AG10803 (cell line): ENCODE data around the gene NUCKS1.

Experiments
- DNase-seq: peaks from one replicate; pipeline ENCODE4 v3.0.0; 2010; ENCODE audit warnings: low read depth
- H3K4me3 ChIP-seq: 2 replicates; pipeline ENCODE4 v1.5.1; 2011; ENCODE audit warnings: mild to moderate bottlenecking, low read length, control low read depth
- CTCF ChIP-seq: conservative IDR thresholded peaks from 2 replicates; pipeline ENCODE4 v1.5.1; 2011; ENCODE audit warnings: mild to moderate bottlenecking, low read length, control low read depth, inconsistent platforms

The NUCKS1 gene

GRCh38 chr1:205750138-205751035 is at the start of gene NUCKS1:
Gene NUCKS1 (minus strand): TSS chr1:205750182. CDS start chr1:205749973, 209 bp downstream.
- TF ChIP-seq CTCF = 0 out of 2 replicates have a peak, but pooled peaks have one; percentile 1
- H3K4me3 ChIP-seq = peak within 1 kb of the TSS; percentile 65
- peak; percentile 100 for DNase-seq

- H3K4me3 ChIP-seq = no peak overlapping the region
- DNase-seq = no peak
- no peak for TF ChIP-seq CTCF
These were observed 48.6 kb upstream of the NUCKS1 start for GRCh38 chr1:205798577-205798976.

GRCh38 chr1:205797168-205797567 is 47.2 kb upstream of the NUCKS1 start:
- no peak for DNase-seq
- no peak overlapping the region for H3K4me3 ChIP-seq

GRCh38 chr1:205794011-205794730 is 44.2 kb upstream of the NUCKS1 start:
- TF ChIP-seq CTCF = no peak
- no peak overlapping the region for H3K4me3 ChIP-seq
- no peak for DNase-seq

More at GRCh38 chr1:205797168-205797567, 47.2 kb upstream of the NUCKS1 start:
- no peak for TF ChIP-seq CTCF

- TF ChIP-seq CTCF = no peak
- no peak for DNase-seq
- H3K4me3 ChIP-seq = no peak overlapping the region
These were observed 43.1 kb upstream of the NUCKS1 start for GRCh38 chr1:205792961-205793673.

- no peak overlapping the region for H3K4me3 ChIP-seq
- TF ChIP-seq CTCF = no peak
- DNase-seq = no peak
These were observed 42.5 kb upstream of the NUCKS1 start for GRCh38 chr1:205792481-205792881.
